Loucy (cell line): ENCODE data around the gene AHNAK2.

Source experiments
- H2AFZ ChIP-seq: fragments of 200-600 bp; sonication (generic); 2 replicates; pipeline ENCODE4 v1.6.0; 2016; ENCODE audit warnings: antibody characterized with exemption, mild to moderate bottlenecking, low read length, moderate library complexity
- H3F3A ChIP-seq: fragments of 200-600 bp; 2 replicates; pipeline ENCODE4 v1.6.0; 2016; ENCODE audit warnings: antibody characterized with exemption, low read depth, mild to moderate bottlenecking
- H3K27me3 ChIP-seq: fragments of 200-600 bp; sonication (generic); 2 replicates; pipeline ENCODE4 v1.6.1; 2014; ENCODE audit warnings: low read length, mild to moderate bottlenecking; ENCODE audit not compliant: insufficient read depth, poor library complexity, severe bottlenecking
- H3K36me3 ChIP-seq: fragments of 200-600 bp; sonication (generic); 2 replicates; pipeline ENCODE4 v1.6.1; 2016; ENCODE audit warnings: low read length; ENCODE audit not compliant: insufficient read depth
- H3K4me1 ChIP-seq: fragments of 200-600 bp; sonication (generic); 2 replicates; pipeline ENCODE4 v1.5.1; 2014; ENCODE audit warnings: low read length, mild to moderate bottlenecking; ENCODE audit not compliant: insufficient read depth, poor library complexity, severe bottlenecking
- H3K4me2 ChIP-seq: fragments of 200-600 bp; sonication (generic); 2 replicates; pipeline ENCODE4 v1.6.0; 2014; ENCODE audit warnings: antibody characterized with exemption, low read length, low read depth, mild to moderate bottlenecking; ENCODE audit not compliant: poor library complexity, severe bottlenecking
- H3K4me3 ChIP-seq: fragments of 200-600 bp; sonication (generic); 2 replicates; pipeline ENCODE4 v1.5.1; 2014; ENCODE audit warnings: low read length, mild to moderate bottlenecking, mixed read lengths; ENCODE audit not compliant: poor library complexity, severe bottlenecking
- H3K79me2 ChIP-seq: fragments of 200-600 bp; sonication (generic); 2 replicates; pipeline ENCODE4 v1.6.1; 2014; ENCODE audit warnings: low read length; ENCODE audit not compliant: insufficient read depth
- H3K9ac ChIP-seq: fragments of 200-600 bp; sonication (generic); 2 replicates; pipeline ENCODE4 v1.6.0; 2014; ENCODE audit warnings: mild to moderate bottlenecking, low read depth, low read length, moderate library complexity; ENCODE audit not compliant: poor library complexity, severe bottlenecking
- H3K9me2 ChIP-seq: fragments of 200-600 bp; sonication (generic); replicated peaks from 2 replicates; pipeline ENCODE4 v1.6.1; 2016; ENCODE audit warnings: low read depth, low read length, mixed read lengths
- H3K9me3 ChIP-seq: fragments of 200-600 bp; sonication (generic); 2 replicates; pipeline ENCODE4 v1.6.1; 2014; ENCODE audit warnings: mild to moderate bottlenecking, antibody characterized with exemption, low read length, low read depth; ENCODE audit not compliant: insufficient read depth
- H4K20me1 ChIP-seq: fragments of 200-600 bp; sonication (generic); 2 replicates; pipeline ENCODE4 v1.6.0; 2014; ENCODE audit warnings: antibody characterized with exemption, low read length, mild to moderate bottlenecking; ENCODE audit not compliant: insufficient read depth, poor library complexity, severe bottlenecking
- EZH2phosphoT487 ChIP-seq: fragments of 200-600 bp; IDR thresholded peaks from 2 replicates; pipeline ENCODE4 v1.6.1; 2018; ENCODE audit warnings: antibody characterized with exemption, mild to moderate bottlenecking, moderate library complexity, borderline replicate concordance
- TF ChIP-seq, protein P1 (sequence below): fragments of 200-600 bp; sonication (generic); conservative IDR thresholded peaks from 2 replicates; pipeline ENCODE4 v1.5.1; 2014; ENCODE audit warnings: mild to moderate bottlenecking, antibody characterized with exemption, low read length

Gene AHNAK2

DNA sequence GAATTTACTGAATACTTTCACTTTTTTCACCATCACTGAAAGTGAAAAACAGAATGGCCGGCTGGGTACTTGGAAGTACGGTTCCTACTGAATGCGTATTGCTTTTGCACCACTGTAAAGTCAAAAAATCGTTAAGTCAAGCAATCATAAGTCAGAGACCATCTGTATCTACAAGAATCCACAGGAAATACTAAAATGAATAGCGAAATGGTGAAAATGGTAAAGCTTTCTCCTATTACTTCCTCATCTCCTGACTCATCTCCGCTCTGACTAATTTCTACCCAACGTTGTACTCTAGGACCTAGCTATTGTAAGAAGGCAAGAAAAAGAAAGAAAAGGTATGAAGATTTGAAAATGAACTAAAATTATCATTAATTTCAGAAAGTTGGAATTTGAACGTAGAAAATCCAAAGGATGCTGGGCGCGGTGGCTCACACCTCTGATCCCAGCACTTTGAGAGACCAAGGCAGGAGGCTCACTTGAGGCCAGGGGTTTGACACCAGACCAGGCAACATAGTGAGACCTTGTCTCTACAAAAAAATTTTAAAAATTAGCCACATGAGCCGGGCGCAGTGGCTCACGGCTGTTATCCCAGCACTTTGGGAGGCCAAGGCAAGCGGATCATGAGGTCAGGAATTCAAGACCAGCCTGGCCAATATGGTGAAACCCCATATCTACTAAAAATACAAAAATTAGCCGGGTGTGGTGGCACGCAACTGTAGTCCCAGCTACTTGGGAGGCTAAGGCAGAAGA, 48.0 kb upstream of the AHNAK2 start:
- Histone ChIP-seq H3K9me2 (no peaks in the 10 kb centered on the region), H2AFZ (no peak overlapping the region), H4K20me1 (no peaks in the 10 kb centered on the region), H3F3A (no peaks in the 10 kb centered on the region), H3K79me2 (peaks cover 17% of the 10 kb centered on the region), H3K9me3 (no peaks in the 10 kb centered on the region), H3K9ac (peak overlapping the region; percentile 64), H3K4me2 (peak overlapping the region; percentile 59), H3K27me3 (no peaks in the 10 kb centered on the region), H3K4me1 (peaks cover 50% of the 10 kb centered on the region), H3K4me3 (no peak overlapping the region), H3K36me3 (no peaks in the 10 kb centered on the region)
- TF ChIP-seq, protein P1, sequence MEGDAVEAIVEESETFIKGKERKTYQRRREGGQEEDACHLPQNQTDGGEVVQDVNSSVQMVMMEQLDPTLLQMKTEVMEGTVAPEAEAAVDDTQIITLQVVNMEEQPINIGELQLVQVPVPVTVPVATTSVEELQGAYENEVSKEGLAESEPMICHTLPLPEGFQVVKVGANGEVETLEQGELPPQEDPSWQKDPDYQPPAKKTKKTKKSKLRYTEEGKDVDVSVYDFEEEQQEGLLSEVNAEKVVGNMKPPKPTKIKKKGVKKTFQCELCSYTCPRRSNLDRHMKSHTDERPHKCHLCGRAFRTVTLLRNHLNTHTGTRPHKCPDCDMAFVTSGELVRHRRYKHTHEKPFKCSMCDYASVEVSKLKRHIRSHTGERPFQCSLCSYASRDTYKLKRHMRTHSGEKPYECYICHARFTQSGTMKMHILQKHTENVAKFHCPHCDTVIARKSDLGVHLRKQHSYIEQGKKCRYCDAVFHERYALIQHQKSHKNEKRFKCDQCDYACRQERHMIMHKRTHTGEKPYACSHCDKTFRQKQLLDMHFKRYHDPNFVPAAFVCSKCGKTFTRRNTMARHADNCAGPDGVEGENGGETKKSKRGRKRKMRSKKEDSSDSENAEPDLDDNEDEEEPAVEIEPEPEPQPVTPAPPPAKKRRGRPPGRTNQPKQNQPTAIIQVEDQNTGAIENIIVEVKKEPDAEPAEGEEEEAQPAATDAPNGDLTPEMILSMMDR: no peak
- no peak for TF ChIP-seq EZH2phosphoT487

- Histone ChIP-seq H3K4me2 (peak overlapping the region; percentile 28), H3K36me3 (no peaks in the 10 kb centered on the region), H4K20me1 (peaks cover 2% of the 10 kb centered on the region), H3K4me3 (no peak overlapping the region), H2AFZ (no peak overlapping the region), H3K27me3 (peaks cover 3% of the 10 kb centered on the region), H3K4me1 (peaks cover 50% of the 10 kb centered on the region), H3K79me2 (peaks cover 22% of the 10 kb centered on the region), H3K9ac (no peak overlapping the region), H3F3A (no peaks in the 10 kb centered on the region), H3K9me2 (no peaks in the 10 kb centered on the region), H3K9me3 (no peaks in the 10 kb centered on the region)
- TF ChIP-seq, protein P1: no peak
- no peak for TF ChIP-seq EZH2phosphoT487
These were observed 47.3 kb upstream of the AHNAK2 start for GRCh38 chr14:105025429-105025828.

DNA sequence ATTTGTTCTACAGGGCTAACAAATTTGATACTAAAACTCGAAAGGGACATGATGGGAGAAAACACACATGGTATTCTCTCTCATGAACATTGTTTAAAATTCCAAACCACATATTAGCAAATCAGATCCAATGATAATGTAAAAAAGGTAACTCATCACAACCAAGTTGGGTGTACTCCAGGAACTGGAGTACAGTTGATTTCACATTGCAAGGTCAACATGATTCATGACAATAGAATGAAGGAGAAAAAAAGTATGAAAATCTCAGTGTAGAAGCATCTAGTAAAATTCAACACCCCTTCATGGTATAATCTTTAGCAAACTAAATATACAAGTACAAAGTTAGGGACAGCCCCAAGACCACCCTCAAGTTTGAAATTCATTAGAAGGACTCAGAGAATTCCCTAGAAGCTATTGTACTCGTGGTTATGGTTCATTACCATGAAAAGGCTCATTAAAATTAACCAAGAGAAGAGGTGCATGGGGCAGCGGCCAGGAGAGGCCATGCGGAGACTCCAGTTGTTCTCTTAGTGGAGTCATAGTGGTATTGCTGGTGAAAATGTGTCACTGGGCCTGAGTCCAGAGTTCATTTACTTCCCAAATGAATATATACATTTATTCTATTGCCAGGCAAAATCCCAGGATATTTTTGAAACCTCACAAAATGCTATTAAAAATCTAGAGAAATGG, 45.8 kb upstream of the AHNAK2 start:
- peaks cover 17% of the 10 kb centered on the region for H4K20me1 ChIP-seq
- H3K4me1 ChIP-seq: peaks cover 56% of the 10 kb centered on the region
- peaks cover 8% of the 10 kb centered on the region for H3K27me3 ChIP-seq
- H3K9me3 ChIP-seq: no peaks in the 10 kb centered on the region
- H3K4me2 ChIP-seq: peak overlapping the region; percentile 1
- peak overlapping the region; percentile 18 for H3K9ac ChIP-seq
- no peak overlapping the region for H3K4me3 ChIP-seq
- no peak for TF ChIP-seq EZH2phosphoT487
- TF ChIP-seq, protein P1: no peak
- no peak overlapping the region for H2AFZ ChIP-seq
- no peaks in the 10 kb centered on the region for H3F3A ChIP-seq
- no peaks in the 10 kb centered on the region for H3K36me3 ChIP-seq
- H3K79me2 ChIP-seq: peaks cover 36% of the 10 kb centered on the region
- no peaks in the 10 kb centered on the region for H3K9me2 ChIP-seq
